Activated CD8-positive, alpha-beta T cell treated with anti-CD3 and anti-CD28 coated beads for 36 hours (primary cell): ENCODE measurements around the gene PROKR1. TPM values are rescaled to one million over a fixed set of nuclear protein-coding genes. Genes with fewer than 3 reads are reported as not detected.

Experiments used
- ATAC-seq: fragments of 200-7000 bp; cut with Tn5 transposase; one replicate; pipeline ENCODE4 v1.10.0; 2021; ENCODE audit warnings: mild to moderate bottlenecking, moderate library complexity
- CTCF ChIA-PET: fragments of 350-600 bp; sonication (Branson Sonifier 250); formaldehyde crosslinking; loops from one replicate; lab custom pipeline; 2021; ENCODE audit warnings: antibody characterized with exemption; lab: Charles Lee
- POLR2A ChIA-PET: fragments of 350-600 bp; sonication (Branson Sonifier 250); formaldehyde crosslinking; loops from one replicate; lab custom pipeline; 2021; ENCODE audit warnings: antibody characterized with exemption; lab: Charles Lee
- DNase-seq: peaks from one replicate; pipeline ENCODE4 v3.0.0-alpha.2; 2020
- H3K27ac Mint-ChIP-seq: one replicate; pipeline ENCODE4 v1.8.0; 2021; ENCODE audit warnings: mild to moderate bottlenecking, mixed read lengths
- H3K27me3 Mint-ChIP-seq: one replicate; pipeline ENCODE4 v1.8.0; 2021; ENCODE audit warnings: mixed read lengths
- H3K36me3 Mint-ChIP-seq: one replicate; pipeline ENCODE4 v1.8.0; 2021; ENCODE audit warnings: low read depth, mixed read lengths
- H3K4me1 Mint-ChIP-seq: one replicate; pipeline ENCODE4 v1.8.0; 2021; ENCODE audit warnings: low read depth, mixed read lengths
- H3K4me3 Mint-ChIP-seq: one replicate; pipeline ENCODE4 v1.8.0; 2021; ENCODE audit warnings: mild to moderate bottlenecking, moderate library complexity, mixed read lengths
- H3K9me3 Mint-ChIP-seq: one replicate; pipeline ENCODE4 v1.8.0; 2021; ENCODE audit warnings: mixed read lengths
- intact Hi-C: fragments of 100-400 bp; cut with micrococcal nuclease; formaldehyde crosslinking; loops from one replicate; pipeline ENCODE4 v1.10.0; 2022
- total RNA-seq, 2 experiments: library from RNA; stranded (reverse); gene quantifications; one replicate each; pipeline ENCODE4 v1.2.3, GENCODE V29; 2021
- TF ChIP-seq, protein P1 (sequence below): fragments of 200-600 bp; IDR thresholded peaks from one replicate; pipeline ENCODE4 v1.8.0; 2022; ENCODE audit warnings: antibody characterized with exemption, mild to moderate bottlenecking

Gene PROKR1
- total RNA-seq, 2 experiments from 2014 or later = not detected

DNA sequence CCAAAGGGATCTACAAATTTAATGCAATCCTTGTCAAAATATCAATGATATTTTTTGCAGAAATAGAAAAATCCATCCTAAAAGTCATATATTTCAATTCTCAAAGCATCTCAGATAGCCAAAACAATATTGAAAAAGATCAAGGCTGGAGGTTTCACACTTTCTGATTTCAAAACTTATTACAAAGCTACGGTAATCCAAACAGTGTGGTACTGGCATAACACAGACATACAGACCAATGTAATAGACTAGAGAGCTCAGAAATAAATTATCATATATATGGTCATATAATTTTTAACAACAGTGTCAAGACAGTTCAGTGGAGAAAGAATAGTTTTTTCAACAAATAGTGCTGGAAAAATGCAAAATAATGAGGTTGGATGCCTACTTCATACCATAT, 40.3 kb upstream of the PROKR1 start:
- Mint-ChIP-seq H3K27me3 (peaks cover 3% of the 10 kb centered on the region), H3K9me3 (peaks cover 14% of the 10 kb centered on the region), H3K27ac (no peak overlapping the region), H3K4me3 (no peak overlapping the region), H3K4me1 (no peaks in the 10 kb centered on the region), H3K36me3 (no peaks in the 10 kb centered on the region)
- POLR2A ChIA-PET = no interaction called here
- intact Hi-C loops = no loop called here
- ATAC-seq (no peak), DNase-seq (no peak)
- TF ChIP-seq, protein P1, sequence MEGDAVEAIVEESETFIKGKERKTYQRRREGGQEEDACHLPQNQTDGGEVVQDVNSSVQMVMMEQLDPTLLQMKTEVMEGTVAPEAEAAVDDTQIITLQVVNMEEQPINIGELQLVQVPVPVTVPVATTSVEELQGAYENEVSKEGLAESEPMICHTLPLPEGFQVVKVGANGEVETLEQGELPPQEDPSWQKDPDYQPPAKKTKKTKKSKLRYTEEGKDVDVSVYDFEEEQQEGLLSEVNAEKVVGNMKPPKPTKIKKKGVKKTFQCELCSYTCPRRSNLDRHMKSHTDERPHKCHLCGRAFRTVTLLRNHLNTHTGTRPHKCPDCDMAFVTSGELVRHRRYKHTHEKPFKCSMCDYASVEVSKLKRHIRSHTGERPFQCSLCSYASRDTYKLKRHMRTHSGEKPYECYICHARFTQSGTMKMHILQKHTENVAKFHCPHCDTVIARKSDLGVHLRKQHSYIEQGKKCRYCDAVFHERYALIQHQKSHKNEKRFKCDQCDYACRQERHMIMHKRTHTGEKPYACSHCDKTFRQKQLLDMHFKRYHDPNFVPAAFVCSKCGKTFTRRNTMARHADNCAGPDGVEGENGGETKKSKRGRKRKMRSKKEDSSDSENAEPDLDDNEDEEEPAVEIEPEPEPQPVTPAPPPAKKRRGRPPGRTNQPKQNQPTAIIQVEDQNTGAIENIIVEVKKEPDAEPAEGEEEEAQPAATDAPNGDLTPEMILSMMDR = no peak
- CTCF ChIA-PET = no interaction called here

DNA sequence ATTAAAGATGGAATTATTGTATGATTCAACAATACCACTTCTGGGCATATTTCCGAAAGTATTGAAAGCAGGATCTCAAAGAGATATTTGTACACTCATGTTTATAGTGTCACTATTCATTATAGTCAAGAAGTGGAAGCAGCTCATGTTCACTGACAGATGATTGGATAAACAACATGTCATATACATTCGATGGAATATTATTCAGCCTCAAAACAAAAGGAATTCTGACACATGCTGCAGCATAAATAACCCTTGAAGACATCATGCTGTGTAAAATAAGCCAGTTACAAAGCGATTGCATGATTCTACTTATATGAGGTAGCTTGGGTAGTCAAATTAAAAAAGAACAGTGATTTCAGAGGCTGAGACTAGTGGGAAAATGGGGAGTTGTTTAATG, 39.3 kb upstream of the PROKR1 start:
- intact Hi-C loops = no loop called here
- ATAC-seq (no peak), DNase-seq (no peak)
- TF ChIP-seq, protein P1 = no peak
- POLR2A ChIA-PET = no interaction called here
- CTCF ChIA-PET = interaction anchor here (1.3 kb wide), 1 partner anchor 9 kb away, joined by 7 read pairs; no protein-coding TSS in a partner anchor
- Mint-ChIP-seq H3K4me3 (no peak overlapping the region), H3K9me3 (peaks cover 14% of the 10 kb centered on the region), H3K27ac (no peak overlapping the region), H3K27me3 (peaks cover 3% of the 10 kb centered on the region), H3K4me1 (no peaks in the 10 kb centered on the region), H3K36me3 (no peaks in the 10 kb centered on the region)

DNA sequence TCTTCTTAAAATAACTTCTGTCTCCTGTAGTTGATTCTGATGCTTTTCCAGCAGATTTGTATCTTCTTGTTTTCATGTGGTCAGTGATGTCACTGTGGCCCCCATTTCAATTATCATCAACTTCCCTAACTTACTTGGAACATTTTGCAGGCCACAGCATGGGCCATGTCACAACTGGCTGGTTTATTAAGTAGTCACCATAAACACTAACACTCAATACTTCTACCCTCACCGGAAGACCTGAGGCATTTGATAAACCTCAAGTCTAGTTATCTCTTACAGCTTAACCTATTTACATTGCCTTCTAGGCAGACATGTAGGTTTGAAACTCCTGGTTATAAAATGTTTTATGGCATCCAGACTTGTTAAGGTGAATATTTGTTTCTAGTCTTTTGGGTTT, 37.4 kb upstream of the PROKR1 start:
- ChIA-PET CTCF (interaction anchor here (0.7 to 1.0 kb wide), 2 partner anchors 10 kb away, joined by 4 read pairs; no protein-coding TSS in a partner anchor), POLR2A (no interaction called here)
- DNase-seq = no peak
- Mint-ChIP-seq H3K4me1 (no peaks in the 10 kb centered on the region), H3K4me3 (no peak overlapping the region), H3K36me3 (peaks cover 2% of the 10 kb centered on the region), H3K27me3 (peaks cover 2% of the 10 kb centered on the region), H3K27ac (no peak overlapping the region), H3K9me3 (peaks cover 14% of the 10 kb centered on the region)
- no peak for ATAC-seq
- intact Hi-C loops = no loop called here
- TF ChIP-seq, protein P1 = no peak

DNA sequence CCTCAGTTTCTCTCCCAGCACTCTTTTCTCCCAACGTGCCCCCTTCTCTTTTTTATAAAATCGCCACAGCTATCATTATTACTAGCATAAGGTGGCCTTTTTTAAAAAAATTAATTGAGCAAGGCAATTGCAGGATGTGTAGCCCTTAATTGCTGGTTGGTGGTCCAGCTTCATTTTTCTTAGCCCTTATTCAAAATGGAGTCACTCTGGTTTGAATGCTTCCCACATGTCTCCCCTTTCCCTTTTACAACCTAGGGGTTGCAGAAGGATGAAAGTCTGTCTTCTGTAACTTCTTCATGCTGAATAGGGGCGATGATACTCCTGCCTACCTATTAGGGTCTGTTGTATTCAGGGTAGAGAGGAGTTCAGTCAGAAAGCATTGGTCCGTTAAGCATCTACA, 36.6 kb upstream of the PROKR1 start:
- Mint-ChIP-seq H3K27ac (no peak overlapping the region), H3K4me1 (no peaks in the 10 kb centered on the region), H3K4me3 (no peak overlapping the region), H3K27me3 (peaks cover 2% of the 10 kb centered on the region), H3K9me3 (peaks cover 16% of the 10 kb centered on the region), H3K36me3 (peaks cover 2% of the 10 kb centered on the region)
- ChIA-PET POLR2A (no interaction called here), CTCF (interaction anchor here (1.0 to 1.5 kb wide), 2 partner anchors 11 to 119 kb away, joined by 4 to 5 read pairs; no protein-coding TSS in a partner anchor)
- no peak for ATAC-seq
- no peak for DNase-seq
- intact Hi-C loops = no loop called here
- TF ChIP-seq, protein P1 = no peak

GRCh38 chr2:68607837-68608236, 35.5 kb upstream of the PROKR1 start:
- ATAC-seq (no peak), DNase-seq (no peak)
- Mint-ChIP-seq H3K27me3 (peaks cover 2% of the 10 kb centered on the region), H3K4me1 (no peaks in the 10 kb centered on the region), H3K36me3 (peaks cover 2% of the 10 kb centered on the region), H3K4me3 (no peak overlapping the region), H3K9me3 (peaks cover 16% of the 10 kb centered on the region), H3K27ac (no peak overlapping the region)
- CTCF ChIA-PET = interaction anchor here (1.5 to 2.4 kb wide), 2 partner anchors 13 to 120 kb away, joined by 5 to 9 read pairs; no protein-coding TSS in a partner anchor
- POLR2A ChIA-PET = no interaction called here
- TF ChIP-seq, protein P1 = no peak
- intact Hi-C loops = no loop called here
